GM20431 (cell line): Measurements from ENCODE around the gene VIT.

Source experiments
- in situ Hi-C: fragments of 300-500 bp; cut with MseI, MboI; formaldehyde crosslinking; loops from one replicate; pipeline ENCODE4 v1.15.0; 2020; ENCODE audit warnings: low sequenced_read_pairs; ENCODE audit not compliant: unreplicated experiment

VIT gene

DNA sequence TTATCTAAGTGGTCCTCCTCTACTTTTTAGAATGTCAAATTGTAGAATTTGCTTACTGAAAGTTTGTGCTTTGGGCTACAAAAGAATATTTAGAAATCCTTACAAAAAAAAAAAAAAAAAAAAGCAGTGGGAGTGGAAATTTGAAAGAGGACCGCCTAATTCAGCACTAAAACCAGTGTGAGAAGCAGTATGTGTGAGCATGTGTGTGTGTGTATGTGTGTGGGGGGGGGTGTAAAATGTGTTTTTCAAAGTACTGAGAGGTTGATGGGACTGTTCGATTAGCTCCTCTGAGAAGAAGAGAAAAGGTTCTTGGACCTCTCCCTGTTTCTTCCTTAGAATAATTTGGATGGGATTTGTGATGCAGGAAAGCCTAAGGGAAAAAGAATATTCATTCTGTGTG, at the start of gene VIT:
TSS of gene VIT (plus strand) at position 175 of the 400 bp plus-strand sequence. CDS start 19,664 bp downstream, outside the sequence.
- in situ Hi-C loops: no loop called here

- in situ Hi-C loops: loop anchor here (25.0 kb wide), 1 partner anchor 288 kb away; the partner anchor contains the start of gene CRIM1
These were observed 46.3 kb upstream of the VIT start for GRCh38 chr2:36650031-36650829.

DNA sequence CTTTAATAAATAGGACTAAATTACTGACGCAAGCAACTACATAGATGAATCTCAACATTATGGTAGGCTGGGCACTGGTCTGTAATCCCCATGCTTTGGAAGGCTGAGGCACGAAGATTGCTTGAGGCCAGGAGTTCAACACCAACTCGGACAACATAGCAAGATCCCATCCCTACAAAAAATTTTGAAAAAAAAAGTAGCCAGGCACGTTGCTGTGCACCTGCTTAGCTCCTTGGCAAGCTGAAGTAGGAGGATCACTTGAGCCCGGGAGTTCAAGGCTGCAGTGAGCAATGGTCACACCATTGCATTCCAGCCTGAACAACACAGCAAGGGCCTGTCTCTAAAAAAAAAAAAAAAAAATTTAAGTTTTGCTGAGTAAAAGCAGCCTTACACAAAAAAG, 43.4 kb upstream of the VIT start:
- in situ Hi-C loops: loop anchor here (25.0 kb wide), 1 partner anchor 291 kb away; the partner anchor contains the start of gene CRIM1

DNA sequence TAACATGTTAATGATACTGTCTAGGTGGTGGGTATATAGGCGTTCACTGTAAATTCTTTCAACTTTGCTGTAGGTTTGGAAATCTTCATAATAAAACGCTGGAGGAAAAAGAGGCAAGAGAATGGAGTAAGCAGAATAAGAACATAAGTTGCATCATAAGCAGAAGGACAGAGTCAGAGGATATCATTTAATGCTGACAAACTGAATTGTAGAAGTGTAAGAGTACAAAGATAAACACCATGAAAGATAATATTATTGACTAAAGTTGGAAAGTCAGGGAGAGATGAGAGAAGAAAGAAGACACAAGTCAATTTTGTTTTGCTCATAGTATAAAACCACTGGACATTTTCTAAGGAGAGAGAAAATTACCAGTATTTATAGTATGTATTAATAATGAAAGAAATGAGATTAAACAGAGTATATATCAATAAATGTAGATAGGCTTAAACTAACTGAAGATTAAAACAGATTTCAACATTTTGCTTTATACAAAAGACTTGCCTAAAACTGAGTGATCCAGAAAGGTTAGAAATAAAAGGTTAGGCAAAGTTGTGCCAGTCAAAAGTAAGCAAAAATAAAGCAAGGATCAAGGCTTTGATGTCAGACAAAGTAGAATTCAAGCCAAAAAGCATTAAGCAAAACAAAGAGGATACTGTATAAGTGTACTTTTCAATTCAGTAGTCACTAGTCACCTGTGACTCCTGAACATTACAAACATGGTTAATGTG, 42.4 kb upstream of the VIT start:
- in situ Hi-C loops: loop anchor here (25.0 kb wide), 1 partner anchor 292 kb away; the partner anchor contains the start of gene CRIM1

DNA sequence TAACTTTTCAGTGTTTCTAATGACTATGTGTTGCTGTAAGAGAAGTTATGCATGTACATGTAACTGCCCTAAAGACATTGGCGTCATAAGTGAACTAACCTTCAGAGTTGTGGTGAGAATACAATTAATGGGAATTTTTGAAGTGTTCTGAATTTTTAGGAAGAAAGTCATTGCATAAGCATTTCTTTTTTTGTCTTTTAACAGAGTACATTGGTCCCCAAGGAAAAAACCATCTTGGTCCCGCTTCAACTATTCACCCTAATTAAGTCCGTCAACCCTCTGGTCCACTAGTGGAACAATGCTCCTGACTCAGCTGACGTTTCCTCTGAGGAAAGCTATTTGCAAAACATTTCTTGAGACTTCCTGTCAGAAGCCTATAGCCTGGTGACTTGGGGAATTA, 41.1 kb upstream of the VIT start:
- in situ Hi-C loops: loop anchor here (25.0 kb wide), 1 partner anchor 293 kb away; the partner anchor contains the start of gene CRIM1

GRCh38 chr2:36657703-36658102, 38.8 kb upstream of the VIT start:
- in situ Hi-C loops: loop anchor here (25.0 kb wide), 1 partner anchor 295 kb away; the partner anchor contains the start of gene CRIM1

- in situ Hi-C loops: loop anchor here (25.0 kb wide), 1 partner anchor 296 kb away; the partner anchor contains the start of gene CRIM1
These were observed 38.2 kb upstream of the VIT start for GRCh38 chr2:36658277-36658748.

- in situ Hi-C loops: loop anchor here (25.0 kb wide), 1 partner anchor 297 kb away; the partner anchor contains the start of gene CRIM1
These were observed 37.3 kb upstream of the VIT start for GRCh38 chr2:36659218-36659617.

DNA sequence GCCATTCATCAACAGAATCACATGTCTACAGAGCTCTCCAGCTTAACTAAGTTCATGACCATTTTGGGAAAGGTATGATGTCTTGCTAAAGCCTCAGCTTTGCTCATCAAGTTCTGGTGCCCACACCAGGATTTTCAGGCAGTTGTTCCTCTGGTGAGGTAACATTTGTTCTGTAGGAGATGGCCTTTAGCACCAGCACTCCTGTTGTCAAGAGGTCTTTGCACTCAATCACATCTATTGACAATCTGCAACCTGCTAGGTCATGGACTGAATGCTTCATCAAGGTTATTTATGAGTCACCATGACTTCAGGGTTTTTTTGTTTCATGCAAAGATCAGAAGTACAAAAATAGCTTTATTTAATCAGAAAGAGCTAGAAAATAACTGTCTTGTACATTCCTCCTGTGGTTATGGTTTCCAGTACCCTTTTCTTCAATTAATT, 36.6 kb upstream of the VIT start:
- in situ Hi-C loops: loop anchor here (25.0 kb wide), 1 partner anchor 298 kb away; the partner anchor contains the start of gene CRIM1

- in situ Hi-C loops: loop anchor here (25.0 kb wide), 1 partner anchor 300 kb away; the partner anchor contains the start of gene CRIM1
These were observed 33.9 kb upstream of the VIT start for GRCh38 chr2:36662638-36663037.

GRCh38 chr2:36663295-36663694, 33.2 kb upstream of the VIT start:
- in situ Hi-C loops: loop anchor here (25.0 kb wide), 1 partner anchor 301 kb away; the partner anchor contains the start of gene CRIM1

- in situ Hi-C loops: loop anchor here (25.0 kb wide), 1 partner anchor 302 kb away; the partner anchor contains the start of gene CRIM1
These were observed 32.4 kb upstream of the VIT start for GRCh38 chr2:36663851-36664695.

DNA sequence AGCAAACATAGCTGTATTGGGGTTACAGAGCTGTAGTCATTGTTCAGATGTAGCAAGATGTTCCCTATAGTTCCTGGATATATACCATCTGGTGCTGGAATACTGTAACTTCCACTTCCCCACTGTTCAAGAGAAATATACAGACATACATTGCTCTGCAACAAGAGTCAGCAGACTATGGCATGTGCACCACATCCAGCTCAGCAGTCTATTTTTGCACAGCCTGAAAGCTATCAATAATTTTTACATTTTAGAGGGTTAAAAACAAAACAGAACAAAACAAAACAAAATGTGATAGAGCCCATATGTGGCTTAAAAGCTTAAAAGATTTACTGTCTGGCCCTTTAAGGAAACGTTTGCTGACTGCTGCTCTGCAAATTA, 31.8 kb upstream of the VIT start:
- in situ Hi-C loops: loop anchor here (25.0 kb wide), 1 partner anchor 302 kb away; the partner anchor contains the start of gene CRIM1

DNA sequence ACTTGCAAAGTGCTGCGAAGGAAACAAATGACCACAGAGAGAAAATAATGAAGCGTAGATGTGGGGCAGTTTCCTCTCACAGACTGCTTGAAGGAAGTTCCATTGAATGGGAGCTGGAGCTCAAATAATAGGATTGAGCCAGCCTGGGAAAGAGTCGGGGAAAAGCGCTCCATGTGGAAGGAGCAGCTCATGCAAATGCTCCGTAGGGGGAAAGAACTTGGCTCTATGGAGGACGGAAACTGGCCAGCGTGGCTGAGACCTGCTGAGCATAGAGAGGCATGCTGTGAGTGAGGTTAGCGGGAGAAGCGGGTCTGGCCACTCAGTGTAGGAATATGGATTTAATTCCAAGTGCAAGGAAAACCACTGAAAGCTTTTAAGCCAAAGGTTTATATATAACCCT, 28.6 kb upstream of the VIT start:
- in situ Hi-C loops: loop anchor here (25.0 kb wide), 1 partner anchor 306 kb away; the partner anchor contains the start of gene CRIM1

DNA sequence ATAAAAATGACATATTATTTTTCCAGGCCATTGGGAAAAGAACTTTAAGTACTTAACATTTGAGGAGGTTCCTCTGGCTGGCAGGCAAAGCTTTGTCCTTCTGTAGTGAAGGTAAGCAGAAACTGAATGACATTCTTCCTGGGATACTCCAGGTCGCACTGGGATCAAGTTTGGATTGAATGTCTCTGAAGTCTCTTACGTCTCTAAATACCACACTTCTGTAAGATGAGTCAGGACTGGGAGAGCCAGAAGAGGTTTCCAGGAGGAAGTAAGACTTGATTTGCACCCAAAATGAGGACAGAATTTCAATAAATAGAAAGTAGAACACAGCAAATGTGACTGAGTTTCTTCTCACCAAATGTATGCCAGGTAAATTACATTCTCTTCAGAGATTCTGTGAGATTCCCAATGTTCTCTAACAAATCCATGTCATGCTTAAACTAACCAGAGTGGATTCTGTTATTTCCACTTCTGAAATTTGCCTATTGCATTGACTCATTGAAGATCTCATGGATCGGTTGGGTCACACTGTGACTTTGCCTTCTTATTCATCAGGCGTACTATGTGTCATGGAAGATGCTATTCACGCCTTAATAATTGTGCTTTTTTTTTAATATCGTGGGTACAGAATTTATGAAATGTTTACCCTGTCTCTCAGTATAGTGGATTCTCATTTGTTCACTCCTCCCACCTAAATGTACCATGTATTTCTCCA, 25.5 kb upstream of the VIT start:
- in situ Hi-C loops: loop anchor here (25.0 kb wide), 1 partner anchor 309 kb away; the partner anchor contains the start of gene CRIM1

- in situ Hi-C loops: loop anchor here (25.0 kb wide), 1 partner anchor 309 kb away; the partner anchor contains the start of gene CRIM1
These were observed 24.8 kb upstream of the VIT start for GRCh38 chr2:36671731-36672130.

- in situ Hi-C loops: loop anchor here (25.0 kb wide), 1 partner anchor 310 kb away; the partner anchor contains the start of gene CRIM1
These were observed 24.3 kb upstream of the VIT start for GRCh38 chr2:36672199-36672598.

DNA sequence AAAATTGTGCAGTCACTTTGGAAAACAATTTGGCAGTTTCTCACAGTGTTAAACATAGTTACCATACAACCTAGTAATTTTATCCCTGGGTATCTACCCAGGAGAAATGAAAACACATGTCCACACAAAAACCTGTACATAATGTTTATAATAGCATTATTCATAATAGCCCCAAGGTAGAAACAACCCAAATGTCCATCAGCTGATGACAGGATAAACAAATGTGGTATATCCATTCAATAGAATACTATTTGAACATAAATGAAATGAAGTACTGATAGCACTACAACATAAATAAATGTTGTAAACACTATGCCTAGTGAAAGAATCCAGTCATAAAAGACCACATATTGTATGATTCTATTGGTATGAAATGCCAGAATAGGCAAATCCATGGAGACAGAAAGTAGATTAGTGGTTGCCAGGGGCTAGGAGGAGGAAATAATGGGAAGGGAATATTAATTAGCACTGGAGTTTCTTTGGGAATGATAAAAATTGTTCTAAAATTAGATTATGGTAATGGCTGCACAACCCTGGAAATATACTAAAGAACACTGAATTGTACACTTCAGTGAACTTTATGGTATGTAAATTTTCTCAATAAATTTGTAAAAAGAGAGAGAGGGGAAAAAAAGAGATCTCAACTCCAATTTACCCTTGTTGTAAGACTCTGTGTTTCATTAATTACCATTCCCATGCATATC, 20.8 kb upstream of the VIT start:
- in situ Hi-C loops: no loop called here
